Fibroblast of lung (primary cell): ENCODE data around the gene PBX1. TPM values are rescaled to one million over a fixed set of nuclear protein-coding genes. Genes with fewer than 3 reads are reported as not detected.

Experiments used
- DNase-seq, 2 donors: peaks; one replicate each; pipeline versions ENCODE4 v3.0.0 to v3.0.0-alpha.2; 2010; ENCODE audit warnings: low read depth in 2 of 2
- H2AFZ ChIP-seq: 2 replicates; pipeline ENCODE4 v1.5.1; 2012; ENCODE audit warnings: low read length, control low read depth, inconsistent platforms
- H3K27ac ChIP-seq: 2 replicates; pipeline ENCODE4 v1.5.1; 2011; ENCODE audit warnings: low read length, control low read depth; ENCODE audit not compliant: insufficient read depth
- H3K27me3 ChIP-seq: 2 replicates; pipeline ENCODE4 v1.5.1; 2011; ENCODE audit warnings: mild to moderate bottlenecking, low read length; ENCODE audit not compliant: control insufficient read depth, insufficient read depth
- H3K36me3 ChIP-seq: 2 replicates; pipeline ENCODE4 v1.5.1; 2011; ENCODE audit warnings: low read length; ENCODE audit not compliant: control insufficient read depth, insufficient read depth
- H3K4me1 ChIP-seq: 2 replicates; pipeline ENCODE4 v1.5.1; 2011; ENCODE audit warnings: low read length; ENCODE audit not compliant: control insufficient read depth, insufficient read depth; ENCODE audit errors: extremely low read depth
- H3K4me2 ChIP-seq: 2 replicates; pipeline ENCODE4 v1.5.1; 2011; ENCODE audit warnings: low read length, control low read depth; ENCODE audit not compliant: insufficient read depth; ENCODE audit errors: extremely low read depth
- H3K4me3 ChIP-seq, 4 experiments: fragments of 200-600 bp in 1 of 4; sonication (generic) in 1 of 4; replicated peaks in 1 of 4; 2 replicates each; pipeline ENCODE4 v1.5.1; 2011 to 2016; ENCODE audit warnings: low read length in 4 of 4, low read depth in 3 of 4, mild to moderate bottlenecking in 3 of 4, control low read depth in 2 of 4, inconsistent platforms in 1 of 4, mixed read lengths in 1 of 4; ENCODE audit not compliant: insufficient read depth in 1 of 4; ENCODE audit errors: control extremely low read depth in 1 of 4
- H3K79me2 ChIP-seq: 2 replicates; pipeline ENCODE4 v1.5.1; 2012; ENCODE audit warnings: mild to moderate bottlenecking, low read length, inconsistent platforms; ENCODE audit not compliant: control insufficient read depth, insufficient read depth
- H3K9ac ChIP-seq: 2 replicates; pipeline ENCODE4 v1.5.1; 2011; ENCODE audit warnings: mild to moderate bottlenecking, low read length, control low read depth; ENCODE audit not compliant: insufficient read depth
- H3K9me3 ChIP-seq: 2 replicates; pipeline ENCODE4 v1.5.1; 2012; ENCODE audit warnings: low read depth, low read length; ENCODE audit not compliant: control insufficient read depth, insufficient read depth
- H4K20me1 ChIP-seq: 2 replicates; pipeline ENCODE4 v1.5.1; 2011; ENCODE audit warnings: low read length; ENCODE audit not compliant: control insufficient read depth, insufficient read depth; ENCODE audit errors: extremely low read depth
- EZH2 ChIP-seq: IDR thresholded peaks from 2 replicates; pipeline ENCODE4 v1.5.1; 2012; ENCODE audit warnings: low read length, control low read depth, mild to moderate bottlenecking; ENCODE audit errors: missing control alignments
- polyA plus RNA-seq, 2 donors: library from polyadenylated mRNA; depleted of rRNA in 1 of 2; stranded (reverse) in 1 of 2; unstranded in 1 of 2; fragments of >200 nt; gene quantifications; 2 replicates each; pipeline ENCODE4 v1.2.1, GENCODE V29; 2011 to 2012; ENCODE audit warnings: missing spikeins in 1 of 2
- total RNA-seq: library from RNA; depleted of rRNA; stranded (reverse); fragments of >200 nt; gene quantifications from 2 replicates; pipeline ENCODE4 v1.2.1, GENCODE V29; 2014
- TF ChIP-seq, protein P1 (sequence below), 2 donors: IDR thresholded peaks in 1 of 2; conservative IDR thresholded peaks in 1 of 2; 1 replicate in 1 of 2; 2 replicates in 1 of 2; pipeline ENCODE4 v1.5.1; 2011 to 2012; ENCODE audit warnings: low read length in 2 of 2, control low read depth in 1 of 2, inconsistent platforms in 1 of 2, low read depth in 1 of 2, mild to moderate bottlenecking in 1 of 2

The PBX1 gene
- total and polyA plus RNA-seq, 2 donors (not counting 1 experiment from before 2014, with no cell fraction given): 43.1 to 46.7 TPM

DNA sequence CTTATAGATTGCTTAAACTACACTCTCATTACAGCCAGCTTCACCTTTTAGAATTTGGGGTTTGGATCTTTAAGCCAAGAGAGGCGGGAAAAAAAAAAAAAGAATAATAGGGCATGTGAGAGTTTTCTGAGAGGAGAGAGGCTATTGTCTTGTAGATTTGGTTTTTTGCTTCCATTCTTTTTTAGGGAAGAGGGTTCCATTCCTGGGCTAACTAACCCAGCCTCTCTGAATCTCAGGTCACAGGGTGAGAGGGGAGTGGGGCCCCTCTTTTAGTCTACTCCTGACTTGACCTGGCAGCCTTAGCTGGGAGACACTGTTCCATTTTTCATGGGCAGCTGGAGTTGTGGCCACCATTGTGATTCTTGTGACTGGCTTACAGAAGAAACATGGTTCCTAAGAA, 24.2 kb downstream of the PBX1 start:
- H3K4me1 ChIP-seq: peaks cover 3% of the 10 kb centered on the region
- TF ChIP-seq, protein P1, sequence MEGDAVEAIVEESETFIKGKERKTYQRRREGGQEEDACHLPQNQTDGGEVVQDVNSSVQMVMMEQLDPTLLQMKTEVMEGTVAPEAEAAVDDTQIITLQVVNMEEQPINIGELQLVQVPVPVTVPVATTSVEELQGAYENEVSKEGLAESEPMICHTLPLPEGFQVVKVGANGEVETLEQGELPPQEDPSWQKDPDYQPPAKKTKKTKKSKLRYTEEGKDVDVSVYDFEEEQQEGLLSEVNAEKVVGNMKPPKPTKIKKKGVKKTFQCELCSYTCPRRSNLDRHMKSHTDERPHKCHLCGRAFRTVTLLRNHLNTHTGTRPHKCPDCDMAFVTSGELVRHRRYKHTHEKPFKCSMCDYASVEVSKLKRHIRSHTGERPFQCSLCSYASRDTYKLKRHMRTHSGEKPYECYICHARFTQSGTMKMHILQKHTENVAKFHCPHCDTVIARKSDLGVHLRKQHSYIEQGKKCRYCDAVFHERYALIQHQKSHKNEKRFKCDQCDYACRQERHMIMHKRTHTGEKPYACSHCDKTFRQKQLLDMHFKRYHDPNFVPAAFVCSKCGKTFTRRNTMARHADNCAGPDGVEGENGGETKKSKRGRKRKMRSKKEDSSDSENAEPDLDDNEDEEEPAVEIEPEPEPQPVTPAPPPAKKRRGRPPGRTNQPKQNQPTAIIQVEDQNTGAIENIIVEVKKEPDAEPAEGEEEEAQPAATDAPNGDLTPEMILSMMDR (conservative IDR thresholded peaks at IDR 0.05 in 1 of 2, IDR thresholded peaks at IDR 0.05 in 1 of 2; ENCODE audit: low read depth in 1 of 2, low read length in 2 of 2): no peak
- no peak for TF ChIP-seq EZH2
- H2AFZ ChIP-seq: no peak overlapping the region
- peaks cover 4% of the 10 kb centered on the region for H3K79me2 ChIP-seq
- no peak overlapping the region for H3K27ac ChIP-seq
- H4K20me1 ChIP-seq: no peaks in the 10 kb centered on the region
- no peak for DNase-seq
- no peaks in the 10 kb centered on the region for H3K36me3 ChIP-seq
- H3K4me2 ChIP-seq: no peak overlapping the region
- no peaks in the 10 kb centered on the region for H3K9me3 ChIP-seq
- H3K27me3 ChIP-seq: no peaks in the 10 kb centered on the region
- H3K9ac ChIP-seq: no peak overlapping the region
- H3K4me3 ChIP-seq: no peak overlapping the region

DNA sequence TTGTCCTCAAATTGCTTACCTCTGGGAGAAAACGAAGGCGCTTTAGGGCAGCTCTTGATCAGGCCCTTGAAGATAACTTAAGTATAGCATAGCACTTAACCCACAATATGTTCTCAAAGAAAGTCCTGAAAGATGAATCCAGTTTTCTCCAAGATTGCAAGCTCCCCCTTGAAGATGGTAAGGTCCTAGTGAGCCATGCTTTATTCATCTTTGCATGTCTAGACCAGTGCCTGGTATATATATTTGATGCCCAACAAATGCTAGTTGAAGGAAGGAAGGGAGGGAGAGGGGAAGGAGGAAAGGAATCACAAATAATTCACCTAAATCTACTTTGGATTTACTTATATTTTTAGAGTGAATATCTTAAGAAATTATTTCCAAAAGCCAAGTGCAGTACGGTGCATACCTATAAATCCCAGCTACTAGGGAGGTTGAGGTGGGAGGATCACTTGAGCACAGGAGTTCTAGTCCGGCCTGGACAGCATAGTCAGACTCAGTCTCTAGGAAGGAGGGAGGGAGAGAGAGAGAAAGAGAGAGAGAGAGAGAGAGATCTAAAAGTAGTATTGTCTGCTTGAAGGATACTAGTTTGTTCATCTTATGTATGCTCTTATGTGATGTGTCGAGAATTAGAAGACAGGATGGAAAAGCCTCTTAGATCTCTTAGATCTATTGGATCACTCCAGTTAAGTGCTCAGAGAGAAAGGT, 25.0 kb downstream of the PBX1 start:
- Histone ChIP-seq H3K79me2 (peaks cover 2% of the 10 kb centered on the region), H3K9ac (no peak overlapping the region), H3K4me3 (no peak overlapping the region), H3K27me3 (no peaks in the 10 kb centered on the region), H3K36me3 (no peaks in the 10 kb centered on the region), H3K27ac (no peak overlapping the region), H3K4me1 (no peaks in the 10 kb centered on the region), H3K9me3 (no peaks in the 10 kb centered on the region), H3K4me2 (no peak overlapping the region), H4K20me1 (no peaks in the 10 kb centered on the region), H2AFZ (no peak overlapping the region)
- no peak for DNase-seq
- TF ChIP-seq, protein P1 (conservative IDR thresholded peaks at IDR 0.05 in 1 of 2, IDR thresholded peaks at IDR 0.05 in 1 of 2; ENCODE audit: low read depth in 1 of 2, low read length in 2 of 2): no peak
- no peak for TF ChIP-seq EZH2

DNA sequence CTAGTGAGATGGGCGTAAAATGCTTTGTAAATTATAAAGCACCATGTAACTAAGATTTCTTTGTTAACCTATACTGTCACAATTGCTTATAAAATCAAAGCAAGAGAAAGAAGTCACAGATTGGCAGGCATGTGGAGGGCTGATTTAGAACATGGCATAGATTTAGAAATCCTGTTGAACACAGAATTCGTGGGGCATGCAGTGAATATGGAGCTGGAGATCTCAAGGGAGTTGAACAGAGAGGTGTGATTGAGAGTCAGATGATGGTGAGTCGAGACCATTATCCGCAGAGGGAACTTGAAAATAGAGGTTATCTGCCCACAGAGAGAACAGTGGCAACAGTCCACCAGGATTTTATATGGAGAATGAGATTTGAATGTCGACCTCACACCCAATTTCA, 27.6 kb downstream of the PBX1 start:
- no peak for DNase-seq
- TF ChIP-seq, protein P1 (conservative IDR thresholded peaks at IDR 0.05 in 1 of 2, IDR thresholded peaks at IDR 0.05 in 1 of 2; ENCODE audit: low read depth in 1 of 2, low read length in 2 of 2): no peak
- TF ChIP-seq EZH2: no peak
- Histone ChIP-seq H4K20me1 (no peaks in the 10 kb centered on the region), H3K4me2 (no peak overlapping the region), H3K79me2 (no peaks in the 10 kb centered on the region), H3K4me3 (no peak overlapping the region), H3K9ac (no peak overlapping the region), H3K4me1 (peaks cover 5% of the 10 kb centered on the region), H3K36me3 (no peaks in the 10 kb centered on the region), H3K9me3 (no peaks in the 10 kb centered on the region), H3K27ac (no peak overlapping the region), H2AFZ (no peak overlapping the region), H3K27me3 (no peaks in the 10 kb centered on the region)
